ENCODE results near the gene RPL27A.

DNA sequence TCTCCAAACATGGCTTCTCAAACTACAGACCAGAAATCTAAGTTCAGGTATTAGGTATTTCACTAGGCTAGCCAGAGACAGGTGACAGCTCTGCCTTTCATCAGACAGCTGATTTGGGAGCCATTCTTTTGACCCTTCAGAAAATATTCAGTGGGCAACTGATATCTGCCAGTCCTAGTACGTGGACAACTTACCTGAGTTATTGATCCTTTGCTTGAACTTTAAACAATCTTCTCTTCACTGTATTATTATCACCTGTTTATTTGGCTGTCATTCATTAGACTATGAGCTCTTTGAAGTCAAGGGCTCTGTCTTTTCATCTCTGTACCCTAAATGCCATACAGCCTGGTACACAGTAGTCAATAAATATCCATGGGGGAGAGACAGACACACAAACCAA lies 17.4 kb upstream of the RPL27A start:
- TF ChIP-seq, protein P1, sequence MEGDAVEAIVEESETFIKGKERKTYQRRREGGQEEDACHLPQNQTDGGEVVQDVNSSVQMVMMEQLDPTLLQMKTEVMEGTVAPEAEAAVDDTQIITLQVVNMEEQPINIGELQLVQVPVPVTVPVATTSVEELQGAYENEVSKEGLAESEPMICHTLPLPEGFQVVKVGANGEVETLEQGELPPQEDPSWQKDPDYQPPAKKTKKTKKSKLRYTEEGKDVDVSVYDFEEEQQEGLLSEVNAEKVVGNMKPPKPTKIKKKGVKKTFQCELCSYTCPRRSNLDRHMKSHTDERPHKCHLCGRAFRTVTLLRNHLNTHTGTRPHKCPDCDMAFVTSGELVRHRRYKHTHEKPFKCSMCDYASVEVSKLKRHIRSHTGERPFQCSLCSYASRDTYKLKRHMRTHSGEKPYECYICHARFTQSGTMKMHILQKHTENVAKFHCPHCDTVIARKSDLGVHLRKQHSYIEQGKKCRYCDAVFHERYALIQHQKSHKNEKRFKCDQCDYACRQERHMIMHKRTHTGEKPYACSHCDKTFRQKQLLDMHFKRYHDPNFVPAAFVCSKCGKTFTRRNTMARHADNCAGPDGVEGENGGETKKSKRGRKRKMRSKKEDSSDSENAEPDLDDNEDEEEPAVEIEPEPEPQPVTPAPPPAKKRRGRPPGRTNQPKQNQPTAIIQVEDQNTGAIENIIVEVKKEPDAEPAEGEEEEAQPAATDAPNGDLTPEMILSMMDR (IDR thresholded peaks at IDR 0.05), result no peak
- TF ChIP-seq POLR2A (IDR thresholded peaks at IDR 0.05), result no peak

Data from lower leg skin (tissue), 3 donors.